Activated T-helper 1 cell treated with Interleukin-2 at 50 U/mL for 16 hours (primary cell): ENCODE measurements around the gene ACY1.

ENCODE experiments used
- DNase-seq: peaks from one replicate; pipeline ENCODE4 v3.0.0-alpha.2; 2020; ENCODE audit warnings: low read depth

ACY1 gene

DNA sequence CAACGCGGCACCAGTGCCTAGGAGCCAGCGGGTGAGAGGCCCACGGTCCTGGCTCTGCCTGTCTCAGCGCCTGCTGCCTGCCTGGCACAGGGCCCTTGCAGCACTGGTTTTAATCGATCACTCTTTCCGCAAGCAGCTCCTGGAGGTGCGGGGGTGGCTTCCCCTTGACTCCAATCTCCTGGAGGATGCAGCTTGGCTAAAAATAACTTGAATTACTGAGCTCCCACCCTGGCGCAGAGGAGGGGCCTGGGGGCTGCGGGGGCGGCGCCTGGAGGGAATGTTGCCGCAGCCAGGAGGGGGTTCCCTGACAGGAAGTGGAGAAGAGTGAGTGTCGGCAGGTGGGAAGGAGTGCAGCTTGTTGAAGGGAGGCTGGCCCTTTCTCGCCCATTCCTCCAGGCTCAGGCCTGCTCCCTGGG lies 22.2 kb downstream of the ACY1 start:
- no peak for DNase-seq

DNA sequence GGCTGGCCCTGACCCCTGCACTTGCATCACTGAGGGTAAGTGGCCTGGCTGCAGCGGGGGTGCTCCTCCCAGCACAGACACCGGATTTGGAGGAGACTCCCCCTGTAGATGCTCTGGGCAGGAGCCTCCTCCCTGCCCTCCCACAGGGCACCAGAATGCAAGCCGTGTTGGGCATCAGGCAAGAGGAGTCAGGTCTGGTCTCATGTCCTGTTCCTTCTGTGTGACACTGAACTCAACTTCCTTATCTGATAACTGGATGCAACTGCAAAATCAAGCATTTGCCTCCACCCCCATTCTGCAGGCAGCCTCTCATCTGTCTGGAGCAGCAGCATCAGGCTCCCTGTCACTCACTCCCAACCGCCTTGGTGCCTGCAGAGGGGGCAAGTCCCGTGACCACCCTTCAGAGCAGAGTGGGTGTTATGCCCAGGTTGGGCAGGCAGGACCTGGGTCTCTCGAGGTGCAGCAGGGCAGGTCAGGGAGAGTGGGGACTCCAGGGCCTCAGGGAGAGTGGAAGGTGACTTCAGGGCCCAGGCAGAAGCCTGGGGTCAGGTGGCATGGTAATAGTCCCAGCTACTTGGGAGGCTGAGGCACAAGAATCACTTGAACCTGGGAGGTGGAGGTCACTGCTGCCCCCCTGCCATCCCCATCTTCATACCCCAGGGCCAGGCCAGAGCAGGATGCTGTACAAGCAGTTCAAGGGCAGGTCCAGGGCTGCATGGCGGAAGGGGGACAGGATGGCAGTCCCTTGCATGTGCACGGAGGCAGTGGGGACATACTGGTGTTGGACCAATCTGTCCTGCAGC lies 22.9 kb downstream of the ACY1 start:
- DNase-seq = no peak

DNA sequence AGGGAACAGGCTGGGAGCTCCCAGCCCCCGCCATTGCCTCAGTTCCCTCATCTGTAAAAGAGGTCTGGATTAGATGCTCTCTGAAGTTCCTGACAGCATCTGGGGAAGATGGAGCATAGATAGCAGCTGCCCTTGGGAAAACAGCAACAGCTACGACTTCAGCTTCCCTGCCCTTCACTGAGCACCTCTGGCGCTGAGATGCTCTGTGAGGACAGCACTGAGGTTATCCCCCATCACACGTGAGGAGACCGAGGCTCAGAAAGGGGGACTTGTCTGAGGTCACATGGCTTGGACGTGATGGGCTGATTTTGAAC lies 23.4 kb downstream of the ACY1 start:
- no peak for DNase-seq

DNA sequence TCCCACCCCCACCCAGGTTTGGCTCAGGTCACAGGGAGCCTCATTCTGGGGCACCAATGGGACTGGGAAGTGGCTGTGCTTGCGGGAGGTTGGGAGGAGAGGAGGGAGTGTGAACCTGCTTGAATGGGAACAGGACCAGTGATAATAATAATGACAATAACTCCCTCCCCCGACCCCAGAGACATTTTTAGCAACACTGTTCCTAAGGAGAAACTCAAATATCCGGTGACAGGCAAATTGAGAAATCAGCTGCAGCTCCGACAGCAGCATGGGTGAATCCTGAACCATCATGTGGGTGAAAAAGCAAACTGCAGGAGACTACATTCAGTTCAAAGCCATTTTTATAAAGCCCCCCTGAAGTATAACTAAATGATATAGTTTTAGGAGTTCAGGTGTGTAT lies 24.0 kb downstream of the ACY1 start:
- no peak for DNase-seq

DNA sequence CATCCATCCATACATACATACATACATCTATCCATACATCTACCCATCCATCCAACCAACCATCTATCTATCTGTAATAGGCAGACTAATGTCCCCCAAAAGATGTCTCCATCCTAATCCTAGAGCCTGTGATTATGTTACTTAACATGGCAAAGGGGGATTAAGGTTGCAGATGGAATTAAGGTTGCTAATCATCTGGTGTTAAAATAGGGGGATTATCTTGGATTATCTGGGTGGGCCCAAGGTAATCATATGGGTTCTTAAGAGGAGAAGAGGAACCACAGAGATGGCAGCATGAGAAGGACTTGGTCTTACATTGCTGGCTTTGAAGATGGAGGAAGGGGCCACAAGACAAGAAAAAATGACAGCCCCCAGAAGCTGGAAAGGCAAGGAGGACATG lies 27.1 kb downstream of the ACY1 start:
- DNase-seq = no peak

DNA sequence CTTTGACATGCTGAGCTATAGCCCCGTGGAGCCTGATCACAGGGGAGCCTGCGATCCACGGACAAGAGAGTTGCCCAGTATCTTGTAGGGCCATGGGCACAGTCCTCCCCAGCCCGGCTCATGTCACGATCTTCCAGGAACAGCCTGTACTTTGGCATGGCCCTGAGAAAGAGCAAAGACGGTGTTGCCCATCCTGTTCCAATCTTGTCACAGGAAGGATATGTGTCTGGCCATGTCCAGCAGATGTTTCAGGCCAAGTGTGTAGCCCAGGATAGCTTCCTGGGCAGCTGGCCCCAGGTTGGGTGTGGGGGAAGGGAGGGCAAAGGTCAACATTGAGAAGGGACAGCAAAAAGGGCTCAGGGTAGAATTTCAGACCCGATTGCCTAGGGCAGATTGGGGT lies 29.4 kb downstream of the ACY1 start:
- DNase-seq = no peak

DNA sequence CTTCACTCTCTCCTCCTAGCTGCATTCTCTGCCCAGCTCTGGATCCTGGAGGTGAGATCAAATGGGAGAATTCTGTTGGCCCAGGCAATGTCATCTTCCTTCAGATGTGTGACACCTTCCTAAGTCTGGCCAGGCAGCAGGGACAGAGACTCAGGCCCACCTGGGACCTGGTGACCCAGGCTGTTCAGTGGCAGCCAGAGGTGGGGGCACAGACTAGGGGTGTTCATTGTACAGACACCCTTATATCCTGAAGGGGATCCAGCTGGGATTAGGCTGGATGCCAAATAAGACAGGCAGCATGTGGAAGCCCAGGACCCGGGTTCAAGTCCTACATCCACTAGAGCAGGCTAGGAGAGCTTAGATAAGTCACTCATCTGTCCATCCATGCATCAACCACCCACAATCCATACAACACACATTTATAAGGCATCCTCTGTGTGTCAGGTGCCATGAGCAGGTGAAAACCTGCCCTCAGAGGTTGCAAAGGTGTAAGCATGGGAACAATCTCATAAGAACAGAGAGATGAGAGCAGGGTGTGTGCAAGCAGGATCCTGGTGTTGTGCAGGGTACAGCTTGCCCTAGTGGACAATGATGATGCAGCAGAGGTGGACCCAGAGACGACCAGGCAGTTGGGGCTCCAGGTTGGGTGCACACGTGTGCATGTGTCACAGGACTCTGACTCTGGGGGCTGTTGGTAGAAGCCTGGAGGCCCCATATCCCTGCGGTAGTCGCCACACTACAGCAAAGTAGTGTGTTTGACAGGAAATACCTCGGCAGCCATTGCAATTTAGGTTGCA lies 30.7 kb downstream of the ACY1 start:
- DNase-seq = no peak

DNA sequence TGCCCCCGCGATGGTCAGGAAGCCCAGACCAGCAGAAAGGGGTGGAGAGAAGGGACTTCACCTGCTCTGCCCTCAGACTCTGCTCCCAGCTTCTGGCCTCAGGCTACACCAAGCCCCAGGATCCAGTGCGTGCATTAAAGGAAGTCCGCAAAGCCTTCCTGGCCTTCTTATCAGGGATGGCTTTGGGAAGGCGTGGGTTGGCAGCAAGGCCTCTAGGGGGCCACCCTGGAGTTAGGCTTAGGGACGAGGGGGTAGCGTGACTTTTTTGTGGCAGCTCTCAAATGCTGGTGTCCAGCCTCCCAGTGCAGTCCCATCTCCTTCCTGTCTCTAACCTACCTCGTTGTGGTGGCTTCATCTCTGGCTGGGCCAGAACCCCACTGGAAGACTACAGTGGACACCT lies 31.3 kb downstream of the ACY1 start:
- DNase-seq = no peak

DNA sequence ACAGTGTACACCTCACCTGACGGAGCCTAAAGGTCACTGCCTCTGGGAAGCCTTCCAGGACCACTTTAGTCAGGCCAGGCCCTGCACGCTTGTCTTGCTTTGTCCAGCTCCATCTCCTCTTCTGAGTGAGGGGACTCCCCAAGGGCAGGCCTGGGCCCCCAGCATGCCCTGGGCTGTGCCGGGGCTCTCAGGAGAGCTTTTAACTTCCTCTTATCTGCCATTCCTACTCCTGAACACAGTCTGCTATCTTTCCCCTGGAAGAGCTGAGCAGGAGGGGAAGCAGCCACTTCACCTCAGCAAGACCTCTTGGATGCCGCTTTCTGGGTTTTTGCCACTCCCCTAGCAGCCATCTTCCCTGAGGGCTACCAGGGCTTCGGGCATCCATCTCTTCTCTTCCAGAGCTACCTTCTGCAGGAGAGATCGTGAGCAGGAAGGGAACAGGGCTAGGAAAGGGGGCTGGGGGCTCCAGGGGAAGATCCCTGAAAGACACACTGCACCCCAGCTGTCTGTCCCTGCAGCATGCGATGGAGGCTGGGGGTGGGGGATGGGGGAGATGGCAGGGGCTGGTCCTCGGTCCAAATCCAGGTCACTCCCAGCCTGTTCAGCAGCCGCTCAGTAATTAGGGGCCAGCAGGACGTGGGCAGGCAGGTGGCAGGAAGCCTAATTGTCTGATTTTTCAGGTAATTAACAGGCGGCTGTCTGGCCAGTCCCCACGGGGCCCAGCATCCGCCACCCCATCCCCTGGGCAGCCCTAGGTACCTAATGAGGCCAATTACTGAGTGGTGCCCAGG lies 32.3 kb downstream of the ACY1 start:
- DNase-seq = no peak

DNA sequence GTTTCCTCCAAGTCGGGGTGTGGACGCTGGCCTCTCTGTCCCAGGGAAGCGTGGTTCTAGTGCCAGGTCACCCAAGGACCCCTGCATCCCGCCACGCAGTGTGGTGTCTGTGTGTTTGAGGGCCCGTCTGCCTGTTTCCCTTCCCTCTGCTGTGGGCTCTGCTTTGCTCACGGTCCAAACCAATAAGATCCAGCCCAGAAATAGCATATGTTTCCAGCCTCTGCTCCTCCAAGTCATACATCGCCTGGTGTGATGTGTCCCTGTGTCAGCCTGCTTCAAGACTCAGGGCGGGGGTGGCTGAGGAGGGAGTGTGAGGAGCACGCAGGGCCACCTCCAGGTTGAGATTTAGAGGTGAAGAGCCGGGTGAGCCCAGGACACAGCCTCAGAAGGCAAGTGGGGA lies 34.3 kb downstream of the ACY1 start:
- DNase-seq = no peak

DNA sequence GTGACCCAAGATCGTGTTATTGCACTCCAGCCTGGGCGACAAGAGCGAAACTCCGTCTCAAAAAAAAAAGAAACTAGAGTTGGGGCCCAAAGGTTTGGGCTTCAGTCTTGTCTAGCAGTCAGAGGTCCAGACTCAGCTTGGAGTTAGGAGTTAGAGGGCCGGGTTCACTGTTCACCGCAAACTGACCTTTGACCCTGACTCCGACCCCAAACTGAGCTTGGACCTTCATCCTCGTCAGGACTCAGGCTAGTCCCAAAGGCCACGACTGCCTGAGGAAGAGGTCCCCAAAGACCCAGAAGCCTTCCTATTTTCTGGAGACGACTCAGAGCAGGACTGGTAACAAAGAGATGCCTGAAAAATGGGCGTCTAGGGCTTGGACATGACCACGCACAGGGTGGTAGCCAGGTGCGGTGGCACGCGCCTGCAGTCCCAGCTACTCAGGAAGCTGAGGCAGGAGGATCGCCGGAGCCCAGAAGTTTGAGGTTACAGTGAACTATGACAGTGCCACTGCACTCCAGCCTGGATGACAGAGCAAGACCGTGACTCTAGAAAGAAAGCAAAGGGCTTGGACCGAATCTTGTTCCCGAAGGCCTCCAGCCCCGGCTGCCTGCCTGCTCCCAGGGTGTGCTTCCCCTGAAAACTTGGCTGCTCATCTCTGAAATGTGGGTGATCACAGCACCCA lies 35.1 kb downstream of the ACY1 start:
- DNase-seq = no peak

DNA sequence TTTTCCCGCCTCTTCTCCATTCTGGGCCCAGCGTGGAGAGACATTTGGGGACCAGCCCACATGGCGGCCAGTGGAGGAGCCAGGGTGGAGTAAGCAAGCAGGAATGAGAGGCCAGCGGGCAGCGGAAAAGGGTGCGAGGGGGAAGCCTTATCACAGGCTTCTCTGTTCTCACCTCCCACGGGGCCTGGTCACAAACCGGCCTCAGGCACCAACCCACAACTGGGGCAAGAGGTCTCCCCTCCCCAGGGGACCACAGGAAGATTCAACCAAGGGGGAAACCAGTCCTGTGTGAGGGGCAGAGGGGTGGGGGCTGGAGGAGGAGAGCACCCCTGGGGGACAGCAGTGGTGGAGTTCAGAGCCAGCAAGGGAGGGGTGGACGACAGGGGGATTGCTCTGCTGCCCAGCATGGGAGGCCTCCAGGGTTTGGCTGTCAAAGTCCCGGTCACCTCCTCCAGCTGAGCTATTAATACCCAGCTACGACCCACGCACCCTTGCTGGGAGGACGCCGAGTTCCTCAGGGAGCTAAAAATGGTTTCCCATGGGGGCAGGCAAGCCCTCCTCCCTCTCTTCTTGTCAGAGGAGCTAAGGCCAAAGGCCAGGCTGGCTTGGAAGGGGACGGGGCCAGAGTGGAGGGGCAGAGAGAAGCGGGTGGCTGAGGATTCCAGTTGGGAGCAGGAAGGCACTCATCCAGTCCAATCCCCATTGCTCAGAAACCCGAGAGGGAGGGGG lies 36.2 kb downstream of the ACY1 start:
- DNase-seq = no peak

DNA sequence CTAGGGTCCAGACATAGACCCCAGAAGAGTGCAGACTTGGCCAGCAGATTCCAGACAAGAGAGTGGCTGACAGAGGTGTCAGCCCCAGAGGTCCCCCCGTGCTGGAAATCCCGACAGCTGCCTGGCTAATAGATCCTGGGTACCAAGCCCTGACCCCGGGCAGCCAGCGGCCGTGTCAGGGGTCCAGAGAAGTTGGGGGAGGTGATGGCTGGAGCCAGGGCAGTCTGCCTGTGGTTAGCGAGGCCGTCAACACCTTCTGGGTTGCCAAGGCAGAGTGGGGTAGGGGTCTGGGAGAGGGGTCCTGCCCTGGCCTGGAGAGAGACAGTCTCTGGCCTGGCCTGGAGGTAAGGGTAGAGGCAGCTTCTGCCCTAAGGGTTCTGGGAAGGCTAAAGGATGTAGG lies 37.5 kb downstream of the ACY1 start:
- DNase-seq = no peak

DNA sequence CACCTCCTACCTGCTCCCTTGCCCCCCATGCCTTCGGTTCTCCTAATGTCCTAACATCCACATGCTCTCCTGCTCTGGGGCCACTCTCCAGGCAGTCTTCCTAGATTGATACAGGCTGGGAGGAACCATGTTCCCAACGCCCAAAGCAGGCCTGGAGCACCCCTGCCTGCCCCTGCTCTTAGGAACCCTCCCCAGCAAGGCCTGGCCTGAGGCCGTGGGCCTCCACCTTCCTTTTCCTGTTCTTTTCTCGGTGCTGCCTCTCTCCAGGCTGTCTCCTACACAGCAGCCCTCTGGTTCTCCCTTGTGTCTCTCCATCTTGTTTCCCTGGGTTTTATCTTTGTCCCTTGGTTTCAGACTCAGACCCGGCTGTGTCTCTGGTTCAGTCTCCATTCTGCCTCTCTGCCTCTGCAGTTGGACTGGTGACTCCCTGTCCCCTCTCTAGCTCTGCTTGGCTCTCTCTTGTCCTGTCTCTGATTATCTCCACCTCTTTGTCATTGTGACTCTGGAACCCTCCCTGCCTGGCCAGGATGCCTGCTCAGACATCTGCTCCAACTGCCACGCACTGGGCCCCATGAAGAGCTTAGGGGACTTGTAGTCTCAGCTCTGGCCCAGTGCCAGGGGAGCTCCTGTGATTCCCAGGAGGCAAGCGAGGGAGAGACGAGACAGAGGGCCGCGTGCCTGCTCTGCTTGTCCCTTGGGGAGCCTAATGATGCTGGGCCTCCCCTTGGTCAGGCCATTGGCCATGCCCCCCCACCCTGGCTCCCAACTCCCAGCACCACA lies 38.3 kb downstream of the ACY1 start:
- DNase-seq = no peak

DNA sequence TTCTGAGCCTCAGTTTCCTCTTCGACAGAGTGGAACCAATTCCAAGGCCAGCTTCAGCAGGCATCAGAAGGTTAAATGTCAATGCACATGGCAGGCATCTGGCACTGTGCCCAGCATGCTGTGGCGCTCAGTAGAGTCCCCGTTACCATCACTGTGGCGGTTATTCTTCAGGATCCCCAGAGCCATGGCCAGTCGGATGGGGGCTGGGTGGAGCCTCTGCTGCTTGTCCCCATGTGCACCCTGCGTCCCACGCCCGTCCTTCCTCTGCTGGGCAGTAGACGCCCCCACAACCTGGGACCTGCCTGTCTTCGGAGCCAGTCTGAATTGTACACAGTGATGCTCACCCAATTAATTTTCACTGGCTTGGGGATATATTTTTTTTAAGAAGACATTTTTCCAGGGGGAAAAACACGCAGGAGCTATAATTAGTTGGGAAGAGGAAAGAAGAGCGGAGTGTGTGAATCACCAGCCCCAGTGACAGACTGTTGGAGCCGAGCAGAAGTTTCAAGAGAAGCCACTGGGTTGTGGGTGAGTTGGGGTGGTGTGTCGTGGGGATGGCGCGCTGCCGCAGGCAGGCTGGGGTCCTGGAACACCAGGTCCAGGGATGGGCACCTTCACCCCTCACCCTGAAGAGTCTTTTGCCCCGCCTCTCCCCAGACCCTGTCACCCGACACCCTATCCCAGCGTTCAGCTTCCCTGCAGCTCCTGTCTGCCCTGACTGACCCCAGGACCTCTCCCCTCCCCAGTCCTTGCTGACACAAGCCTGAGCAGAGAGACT lies 39.2 kb downstream of the ACY1 start:
- DNase-seq = no peak

DNA sequence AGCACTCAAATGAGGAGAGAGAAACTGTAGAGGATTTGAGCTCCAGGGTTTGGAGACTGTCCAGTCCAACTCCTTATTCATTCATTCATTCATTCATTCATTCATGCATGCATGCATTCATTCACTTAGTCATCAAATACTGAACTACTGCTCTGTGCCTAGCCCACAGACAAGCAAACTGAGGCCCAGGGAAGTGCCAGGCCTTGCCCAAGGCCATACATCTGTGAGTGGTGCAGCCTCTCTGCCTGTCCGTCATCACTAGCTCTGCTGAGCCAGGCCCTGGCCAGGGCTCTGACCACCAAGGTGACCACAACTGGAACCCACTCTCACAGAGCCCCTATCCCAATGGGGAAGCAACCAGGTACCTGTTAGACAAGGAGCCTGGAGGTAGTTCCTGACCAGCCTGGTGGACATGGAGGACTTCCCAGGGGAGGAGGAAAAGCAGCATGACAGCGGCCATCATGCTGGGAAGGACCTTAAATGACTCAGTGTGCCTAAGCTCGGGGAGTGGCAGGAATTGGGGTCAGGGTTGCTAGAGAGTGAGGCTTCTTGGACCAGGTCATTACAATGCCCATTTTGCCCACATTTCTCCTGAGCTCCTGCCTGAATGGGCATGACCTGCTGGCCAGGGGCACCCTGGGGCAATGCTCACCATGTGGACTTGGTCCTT lies 39.9 kb downstream of the ACY1 start:
- no peak for DNase-seq

DNA sequence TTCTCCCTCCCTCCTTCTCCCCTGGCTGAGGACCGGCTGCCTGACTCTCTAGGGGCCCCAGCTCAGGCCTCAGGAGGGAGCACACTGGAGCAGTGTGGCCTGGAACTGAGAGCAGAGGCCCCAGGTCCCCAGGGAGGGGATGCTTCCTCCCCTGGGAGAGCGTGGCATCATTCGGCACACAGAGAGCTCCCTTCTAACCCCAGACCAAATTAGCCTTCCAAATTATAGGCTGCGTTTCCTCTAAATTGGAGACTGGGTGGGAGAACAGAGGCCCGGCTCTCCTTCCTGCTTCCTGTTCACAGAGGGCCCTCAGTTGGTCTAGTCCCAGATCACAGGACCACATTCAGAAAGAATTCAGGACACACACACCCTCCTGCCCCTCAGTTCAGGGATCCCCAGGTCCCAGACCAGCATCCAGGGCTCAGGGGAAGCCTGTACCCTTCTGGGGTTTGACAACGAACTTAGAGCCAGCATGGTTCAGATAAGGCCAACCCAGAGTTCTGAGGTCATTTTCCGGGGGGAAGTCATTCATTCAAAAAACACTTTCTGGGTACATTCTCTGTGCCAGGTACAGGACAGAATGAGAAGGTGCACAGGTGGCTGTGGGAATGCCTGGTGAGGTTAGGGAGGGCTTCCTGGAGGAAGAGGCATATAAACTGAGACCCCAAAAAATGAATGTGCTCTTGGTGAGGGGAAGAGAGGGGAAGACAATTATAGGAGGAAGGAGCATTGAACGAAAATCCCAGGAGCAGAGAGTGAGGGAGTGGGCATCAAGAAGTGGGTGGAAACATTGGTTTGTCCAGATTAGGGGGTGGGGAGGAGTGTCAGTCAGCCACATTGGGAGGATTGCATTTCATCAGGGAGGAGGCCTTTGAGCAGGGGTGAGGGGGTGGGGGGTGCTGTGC lies 40.8 kb downstream of the ACY1 start:
- no peak for DNase-seq

DNA sequence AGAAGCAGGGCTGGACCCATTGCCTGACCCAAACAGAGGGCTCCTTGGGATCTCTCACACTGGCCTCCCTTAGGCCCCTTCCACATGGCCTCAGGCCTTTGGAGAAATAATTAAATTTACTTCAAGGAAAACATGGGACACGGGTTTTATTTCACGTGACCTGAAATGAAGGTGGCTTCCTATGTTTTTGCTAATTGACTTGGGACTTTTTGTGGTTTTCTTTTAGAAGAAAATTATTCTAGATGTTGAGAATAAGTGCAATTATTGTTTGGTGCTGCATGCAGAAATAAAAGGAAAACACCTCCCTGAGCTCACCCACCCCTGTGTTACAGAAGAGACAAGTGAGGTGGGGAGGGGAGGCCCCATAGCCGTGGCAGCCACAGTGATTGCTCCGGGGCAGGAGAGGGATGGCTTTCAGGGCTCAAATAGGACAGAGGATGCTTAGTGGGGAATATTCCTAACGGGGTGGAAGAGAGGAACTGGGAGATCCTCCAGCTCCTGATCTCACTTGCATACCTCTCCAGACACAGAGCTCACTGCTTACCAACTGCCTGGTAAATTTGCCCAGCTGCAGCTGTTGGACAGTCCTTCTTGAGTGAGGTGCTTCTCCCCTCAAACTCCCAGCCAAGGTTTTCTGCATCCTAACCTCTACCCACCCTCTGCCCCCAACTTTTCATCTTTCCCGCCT lies 41.6 kb downstream of the ACY1 start:
- no peak for DNase-seq
